ENCODE results near the gene NMBR.
"Not testable (repeated sequence)": the region's sequence is repeated elsewhere in the genome, so short reads cannot be mapped to it uniquely, and the experiment has no call there.

Gene NMBR

DNA sequence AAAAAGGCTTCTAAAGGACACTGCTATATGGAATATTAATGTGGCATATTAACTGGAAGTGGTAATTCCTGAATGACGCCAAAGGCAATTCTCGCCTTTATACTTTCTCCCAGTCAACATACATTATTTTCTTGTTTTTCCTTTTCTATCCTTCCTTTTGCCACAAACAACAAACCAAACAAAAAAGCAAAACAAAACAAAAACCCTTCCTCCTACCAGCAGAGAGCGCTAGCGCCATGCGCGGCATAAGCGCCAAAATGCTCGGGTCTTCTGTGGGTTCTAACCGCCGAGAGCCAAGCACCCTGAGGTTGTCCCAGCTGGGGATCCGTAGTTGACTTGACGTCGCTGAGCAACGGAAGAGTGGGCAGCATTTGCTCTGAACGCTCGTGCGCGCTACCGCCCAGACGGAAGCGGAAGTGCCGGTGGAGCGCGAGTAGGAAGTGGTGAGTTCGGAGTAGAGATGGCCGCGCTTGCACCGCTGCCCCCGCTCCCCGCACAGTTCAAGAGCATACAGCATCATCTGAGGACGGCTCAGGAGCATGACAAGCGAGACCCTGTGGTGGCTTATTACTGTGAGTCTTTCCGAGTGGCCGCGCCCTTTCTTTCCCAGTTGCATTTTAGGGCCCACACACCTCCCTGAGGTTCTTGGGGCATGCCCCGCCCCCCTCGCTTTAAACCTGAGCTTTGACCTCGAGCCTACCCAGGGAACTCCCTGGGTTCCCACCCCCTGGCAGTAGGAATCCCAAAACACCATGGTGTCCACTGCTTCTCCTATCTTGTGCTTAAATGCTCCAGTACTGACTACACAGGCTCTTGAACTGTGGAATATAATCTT is at the start of gene NMBR, which contains the start of gene VTA1:
TSS of gene NMBR (minus strand) at position 295 of the 835 bp plus-strand sequence. CDS start 58,464 bp downstream, outside the sequence.
TSS of gene VTA1 (plus strand) at position 436 of the 835 bp plus-strand sequence. CDS start at position 461, 25 bp downstream.
- DNase-seq, result peak; percentile 97

DNA sequence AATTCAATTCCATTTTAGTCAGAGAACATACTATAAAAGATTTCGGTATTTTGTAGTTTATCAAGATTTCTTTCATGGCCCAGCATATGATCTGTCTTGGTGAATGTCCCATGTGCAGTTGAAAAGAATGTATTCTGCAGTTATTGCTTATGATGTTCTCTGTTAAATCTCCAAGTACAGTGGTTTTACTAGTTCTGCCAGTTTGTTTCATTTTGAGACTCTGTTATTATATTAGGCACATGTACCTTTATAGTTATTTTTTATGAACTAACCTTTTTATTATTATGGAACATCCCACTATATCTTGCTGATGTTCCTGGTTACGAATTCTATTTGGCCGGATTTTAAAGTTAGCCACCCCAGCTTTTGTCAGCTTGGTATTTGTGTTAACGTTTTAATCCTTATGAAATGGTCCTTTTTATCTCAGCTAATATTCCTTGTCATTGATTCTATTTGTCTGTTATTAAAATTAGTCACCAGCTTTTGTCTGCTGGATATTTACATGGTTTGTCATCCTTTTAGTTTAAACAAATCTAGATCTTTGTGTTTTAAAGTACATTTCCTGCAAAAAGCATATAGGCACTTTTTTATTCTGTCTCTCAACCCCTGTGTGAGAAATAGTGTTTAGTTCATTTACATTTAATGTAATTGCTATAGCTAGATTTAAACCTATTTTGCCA is 49.1 kb upstream of the NMBR start:
- no peak for DNase-seq

DNA sequence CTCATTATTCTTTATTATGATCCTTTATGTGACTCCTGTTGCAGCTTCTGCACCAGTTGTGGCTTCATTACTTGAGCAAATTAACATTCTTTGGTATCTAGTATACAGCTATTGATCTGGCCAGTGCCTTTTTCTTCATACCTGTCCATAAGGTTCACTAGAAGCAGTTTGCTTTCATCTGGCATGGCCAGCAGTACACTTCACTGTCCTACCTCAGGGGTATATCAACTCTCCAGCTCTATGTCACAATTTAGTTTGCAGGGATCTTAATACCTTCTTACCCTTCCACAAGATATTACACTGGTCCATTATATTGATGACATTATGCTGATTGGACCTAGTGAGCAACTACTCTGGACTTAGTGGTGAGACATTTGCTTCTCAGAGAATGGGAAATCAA is 46.7 kb upstream of the NMBR start:
- DNase-seq, result no peak

- no peak for DNase-seq
Measured at GRCh38 chr6:142192343-142192742, 45.4 kb upstream of the NMBR start.

DNA sequence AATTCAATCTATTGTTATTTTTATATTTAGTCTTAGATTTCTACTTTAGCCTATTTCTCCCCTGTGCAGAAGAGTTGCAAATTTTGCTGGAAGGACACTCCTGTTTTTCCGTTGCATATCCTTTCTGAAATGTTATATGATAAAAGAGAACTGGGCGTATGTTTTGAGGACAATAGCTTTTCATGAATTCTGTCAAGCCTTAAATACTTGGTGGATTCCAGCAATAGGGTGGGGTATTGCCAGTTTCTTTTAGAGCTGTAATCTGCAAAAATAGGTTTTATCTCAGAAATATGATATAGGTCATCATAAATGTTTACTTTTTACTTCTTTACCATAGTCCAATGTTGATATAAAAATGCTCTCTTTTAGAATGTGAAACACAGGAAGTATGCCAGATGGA is 42.1 kb upstream of the NMBR start:
- DNase-seq, result no peak

DNA sequence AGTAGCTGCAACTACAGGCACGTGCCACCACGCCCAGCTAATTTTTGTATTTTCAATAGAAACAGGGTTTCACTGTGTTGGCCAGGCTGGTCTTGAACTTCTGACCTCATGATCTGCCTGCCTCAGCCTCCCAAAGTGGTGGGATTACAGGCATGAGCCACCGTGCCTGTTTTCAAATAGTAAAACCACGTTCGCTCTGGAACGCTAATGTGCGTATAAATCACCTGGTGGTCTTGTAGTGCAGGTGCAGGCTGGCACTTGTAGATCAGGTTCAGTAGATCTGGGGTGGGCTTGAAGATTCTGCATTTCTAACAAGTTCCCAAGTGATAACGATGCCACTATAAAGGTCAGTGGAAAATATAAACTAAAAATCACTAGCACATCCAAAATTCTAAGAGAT is 41.4 kb upstream of the NMBR start:
- DNase-seq, result not testable (repeated sequence)

DNA sequence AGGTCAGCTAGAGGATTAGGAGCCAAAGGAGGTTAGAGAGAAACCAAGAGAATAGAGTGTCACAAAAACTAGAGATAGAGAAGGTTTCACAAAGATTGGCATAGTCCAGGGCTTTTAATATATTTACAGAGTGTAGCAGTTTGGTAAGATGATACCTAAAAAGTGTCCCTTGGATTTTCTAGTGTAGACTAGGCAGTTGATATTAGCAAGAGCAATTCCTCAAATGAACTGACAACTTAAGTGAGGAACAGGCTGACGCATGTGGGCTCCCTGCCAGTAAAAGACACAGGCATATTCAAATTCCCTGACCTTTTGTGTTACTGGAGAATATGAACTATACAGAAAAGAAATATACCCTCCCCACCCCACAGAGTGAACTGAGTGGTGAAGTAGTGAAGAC is 40.3 kb upstream of the NMBR start:
- no peak for DNase-seq

DNA sequence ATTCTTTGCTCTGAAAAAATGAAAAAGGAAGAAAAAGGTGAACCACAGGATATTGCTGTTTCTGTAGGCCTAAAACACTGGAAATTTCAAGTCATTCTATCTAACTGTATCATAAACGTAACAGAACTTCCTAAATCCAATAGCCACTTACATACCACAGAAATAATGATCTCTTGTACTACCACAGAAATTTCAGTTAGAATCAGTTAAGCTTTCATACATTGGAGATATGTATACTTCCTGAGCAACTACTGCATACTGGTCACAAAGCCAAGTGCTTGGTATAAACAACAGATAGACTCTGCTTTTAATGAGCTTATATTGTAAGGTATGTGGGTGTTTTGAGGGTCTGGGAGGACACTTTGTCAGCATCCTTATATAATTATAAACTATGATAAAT is 38.7 kb upstream of the NMBR start:
- no peak for DNase-seq

- no peak for DNase-seq
Measured at GRCh38 chr6:142184307-142184706, 37.4 kb upstream of the NMBR start.

- no peak for DNase-seq
Measured at GRCh38 chr6:142183351-142183750, 36.4 kb upstream of the NMBR start.

GRCh38 chr6:142182004-142182403 is 35.1 kb upstream of the NMBR start:
- DNase-seq, result no peak

- no peak for DNase-seq
Measured at GRCh38 chr6:142178129-142178528, 31.2 kb upstream of the NMBR start.

- no peak for DNase-seq
Measured at GRCh38 chr6:142174703-142175102, 27.8 kb upstream of the NMBR start.

DNA sequence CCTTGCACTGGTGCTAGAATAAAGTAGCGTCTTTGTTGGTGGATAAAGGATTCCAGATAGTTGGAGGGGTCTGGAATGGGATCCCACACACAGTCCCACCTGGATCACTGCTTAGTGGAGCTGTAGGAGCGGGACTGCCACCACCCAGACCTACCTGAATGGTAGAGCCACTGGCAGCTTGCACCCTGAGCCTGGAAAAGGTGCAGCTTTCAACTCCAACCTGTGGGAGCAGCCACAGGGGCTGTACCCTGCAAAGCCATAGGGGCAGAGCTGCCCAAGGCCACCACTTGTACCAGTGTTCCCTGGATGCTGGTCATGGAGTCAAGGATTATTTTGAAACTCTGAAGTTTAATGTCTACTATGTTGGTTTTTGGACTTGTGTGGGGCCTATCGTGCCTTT is 27.1 kb upstream of the NMBR start:
- no peak for DNase-seq

- DNase-seq, result no peak
Measured at GRCh38 chr6:142172758-142173157, 25.8 kb upstream of the NMBR start.

GRCh38 chr6:142171351-142171750 is 24.4 kb upstream of the NMBR start:
- no peak for DNase-seq

DNA sequence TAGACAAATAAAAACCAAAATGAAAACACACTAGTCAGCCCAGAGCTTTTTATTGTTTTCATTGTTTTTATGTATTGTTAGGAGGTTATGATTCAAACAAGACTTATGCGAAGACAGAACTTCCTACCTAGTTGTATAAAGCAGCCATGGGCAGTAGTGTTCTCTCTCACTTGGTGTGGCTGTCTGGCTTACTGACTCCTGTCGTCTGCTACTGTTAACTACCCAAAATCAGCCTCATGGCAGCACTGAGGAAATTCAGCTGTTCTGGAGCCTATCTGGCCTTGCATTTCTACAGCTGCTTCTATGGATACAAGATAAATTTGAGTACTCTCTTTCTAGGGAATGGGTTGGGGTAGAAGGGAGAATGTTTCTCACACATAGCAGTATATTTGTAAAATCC is 20.6 kb upstream of the NMBR start:
- no peak for DNase-seq

DNA sequence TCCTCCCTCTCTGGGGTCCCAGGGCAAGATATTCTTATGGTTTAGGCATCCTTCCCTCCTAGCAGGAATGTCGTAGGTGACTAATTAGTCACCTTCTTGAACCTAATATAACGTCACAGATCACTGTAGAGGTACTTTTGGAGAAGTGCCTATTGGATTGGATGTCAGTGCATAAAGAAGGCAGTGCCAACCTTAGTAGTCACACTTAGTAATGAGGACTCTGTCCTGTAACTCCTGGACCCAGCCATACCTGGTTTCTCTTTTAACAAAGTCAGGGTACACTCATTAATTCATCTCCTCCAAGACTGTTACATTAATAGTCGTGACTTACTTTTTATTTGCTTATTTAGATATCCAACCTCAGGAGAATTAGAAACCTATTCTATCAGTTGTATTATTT is 20.1 kb upstream of the NMBR start:
- no peak for DNase-seq

DNA sequence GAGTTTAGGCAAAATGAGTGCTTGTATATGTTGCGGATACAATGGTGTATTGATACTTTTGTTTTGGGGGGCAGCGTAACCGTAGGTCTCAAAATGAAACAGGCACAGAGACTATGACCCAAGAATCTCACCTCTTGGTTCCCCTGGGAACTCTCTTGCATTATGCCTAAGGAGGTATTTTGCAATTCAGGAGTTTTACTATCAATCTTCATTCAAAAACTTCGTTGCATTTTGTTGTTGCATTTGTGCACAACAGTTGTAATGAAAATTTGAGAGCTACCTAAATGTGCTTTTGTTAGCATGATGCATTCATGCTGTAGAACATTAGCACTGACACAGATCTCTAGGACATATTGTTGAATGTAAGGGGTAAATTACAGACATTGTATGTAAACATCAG is 18.3 kb upstream of the NMBR start:
- DNase-seq, result no peak

GRCh38 chr6:142162780-142163179 is 15.9 kb upstream of the NMBR start:
- no peak for DNase-seq

GRCh38 chr6:142156758-142157068 is 9.8 kb upstream of the NMBR start:
- DNase-seq, result not testable (repeated sequence)

DNA sequence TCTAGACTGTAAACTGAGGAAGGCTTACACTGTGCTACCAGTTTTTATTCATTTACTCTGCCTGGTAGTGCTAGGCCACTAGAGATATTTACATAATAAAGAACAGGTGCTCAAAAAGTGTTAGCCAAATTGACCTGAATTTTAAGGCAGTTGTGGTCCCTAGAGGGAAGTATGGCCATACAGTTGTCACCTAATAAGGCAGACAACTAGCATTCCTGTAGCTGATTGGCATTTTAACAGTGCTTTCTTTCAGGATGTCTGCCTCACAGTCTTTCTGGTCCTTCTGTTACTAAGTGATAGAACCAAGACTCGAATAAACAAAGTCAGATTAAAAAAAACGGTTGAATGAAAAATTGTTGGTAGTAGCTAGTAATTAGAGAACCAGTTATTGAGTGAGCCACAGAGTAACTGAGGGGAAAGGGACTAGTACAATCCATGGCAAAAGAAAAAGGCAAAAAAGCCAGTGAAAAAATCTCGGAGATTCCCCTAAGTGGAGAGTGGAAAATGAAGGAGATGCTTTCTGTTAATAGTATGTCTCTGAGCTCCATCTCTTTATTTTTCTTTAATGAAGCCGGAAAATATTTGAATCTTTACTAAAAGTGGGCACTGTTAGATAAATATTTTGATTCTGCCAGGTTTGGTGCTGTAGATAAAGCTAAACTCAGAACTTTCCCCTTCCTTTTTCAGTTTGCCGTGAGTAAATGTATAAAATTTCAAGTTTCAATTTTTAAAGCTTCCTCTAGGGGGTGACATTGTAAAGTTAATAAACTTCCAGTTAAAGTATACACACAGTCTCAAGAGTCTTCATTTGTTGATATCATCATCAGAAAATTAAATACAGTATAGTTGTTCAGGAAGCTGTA is 9.2 kb upstream of the NMBR start:
- DNase-seq, result peak; percentile 4

GRCh38 chr6:142155091-142155490 is 8.2 kb upstream of the NMBR start:
- no peak for DNase-seq

GRCh38 chr6:142154336-142154735 is 7.4 kb upstream of the NMBR start:
- DNase-seq, result no peak

Measured in NCI-H1048 (cell line).